Activated naive CD8-positive, alpha-beta T cell treated with anti-CD3 and anti-CD28 coated beads for 36 hours (primary cell): Measurements from ENCODE around the gene BMP3. TPM values are rescaled to one million over a fixed set of nuclear protein-coding genes. Genes with fewer than 3 reads are reported as not detected.

Experiments
- DNase-seq: peaks from one replicate; pipeline ENCODE4 v3.0.0; 2021
- H3K27ac Mint-ChIP-seq: one replicate; pipeline ENCODE4 v1.8.0; 2022; ENCODE audit warnings: mild to moderate bottlenecking, moderate library complexity, mixed read lengths
- H3K27me3 Mint-ChIP-seq: one replicate; pipeline ENCODE4 v1.8.0; 2022; ENCODE audit warnings: mild to moderate bottlenecking, mixed read lengths
- H3K36me3 Mint-ChIP-seq: one replicate; pipeline ENCODE4 v1.8.0; 2021; ENCODE audit warnings: mild to moderate bottlenecking, mixed read lengths
- H3K4me1 Mint-ChIP-seq: one replicate; pipeline ENCODE4 v1.8.0; 2021; ENCODE audit warnings: mixed read lengths
- H3K4me3 Mint-ChIP-seq: one replicate; pipeline ENCODE4 v1.8.0; 2022; ENCODE audit warnings: mild to moderate bottlenecking, moderate library complexity, mixed read lengths
- H3K9me3 Mint-ChIP-seq: one replicate; pipeline ENCODE4 v1.8.0; 2022; ENCODE audit warnings: mixed read lengths
- total RNA-seq, 2 experiments: library from RNA; stranded (reverse); gene quantifications; one replicate each; pipeline ENCODE4 v1.2.3, GENCODE V29; 2021

The BMP3 gene
- total RNA-seq, 2 experiments from 2014 or later, result not detected

GRCh38 chr4:81032771-81033684 is 2.5 kb downstream of the BMP3 start:
- Mint-ChIP-seq H3K4me3 (no peak overlapping the region), H3K36me3 (no peaks in the 10 kb centered on the region), H3K27me3 (peaks cover 52% of the 10 kb centered on the region), H3K27ac (no peak overlapping the region), H3K4me1 (peaks cover 10% of the 10 kb centered on the region), H3K9me3 (no peaks in the 10 kb centered on the region)
- no peak for DNase-seq

- no peak overlapping the region for H3K4me3 Mint-ChIP-seq
- H3K9me3 Mint-ChIP-seq, result no peaks in the 10 kb centered on the region
- H3K36me3 Mint-ChIP-seq, result no peaks in the 10 kb centered on the region
- H3K27ac Mint-ChIP-seq, result no peak overlapping the region
- H3K4me1 Mint-ChIP-seq, result no peaks in the 10 kb centered on the region
- H3K27me3 Mint-ChIP-seq, result peaks cover 15% of the 10 kb centered on the region
- no peak for DNase-seq
These were observed 8.3 kb downstream of the BMP3 start for GRCh38 chr4:81038636-81039350.

GRCh38 chr4:81039351-81039972 is 9.0 kb downstream of the BMP3 start:
- Mint-ChIP-seq H3K27me3 (peaks cover 12% of the 10 kb centered on the region), H3K36me3 (no peaks in the 10 kb centered on the region), H3K27ac (no peak overlapping the region), H3K4me3 (no peak overlapping the region), H3K4me1 (no peaks in the 10 kb centered on the region), H3K9me3 (no peaks in the 10 kb centered on the region)
- no peak for DNase-seq

GRCh38 chr4:81040012-81040659 is 9.6 kb downstream of the BMP3 start:
- Mint-ChIP-seq H3K4me3 (no peak overlapping the region), H3K4me1 (no peaks in the 10 kb centered on the region), H3K9me3 (no peaks in the 10 kb centered on the region), H3K27ac (no peak overlapping the region), H3K27me3 (peaks cover 15% of the 10 kb centered on the region), H3K36me3 (no peaks in the 10 kb centered on the region)
- DNase-seq, result no peak

- Mint-ChIP-seq H3K36me3 (no peaks in the 10 kb centered on the region), H3K9me3 (no peaks in the 10 kb centered on the region), H3K27ac (no peak overlapping the region), H3K27me3 (peaks cover 15% of the 10 kb centered on the region), H3K4me1 (no peaks in the 10 kb centered on the region), H3K4me3 (no peak overlapping the region)
- DNase-seq, result no peak
These were observed 12.3 kb downstream of the BMP3 start for GRCh38 chr4:81042578-81043365.

- peaks cover 2% of the 10 kb centered on the region for H3K4me1 Mint-ChIP-seq
- no peaks in the 10 kb centered on the region for H3K9me3 Mint-ChIP-seq
These were observed 18.8 kb downstream of the BMP3 start for GRCh38 chr4:81049330-81049729.

GRCh38 chr4:81049907-81050306 is 19.4 kb downstream of the BMP3 start:
- no peak for DNase-seq
- no peaks in the 10 kb centered on the region for H3K36me3 Mint-ChIP-seq
- H3K27ac Mint-ChIP-seq, result no peak overlapping the region
- H3K9me3 Mint-ChIP-seq, result no peaks in the 10 kb centered on the region
- no peaks in the 10 kb centered on the region for H3K27me3 Mint-ChIP-seq
- H3K4me3 Mint-ChIP-seq, result no peak overlapping the region
- peaks cover 2% of the 10 kb centered on the region for H3K4me1 Mint-ChIP-seq

More at GRCh38 chr4:81049330-81049729, 18.8 kb downstream of the BMP3 start:
- H3K27me3 Mint-ChIP-seq, result peaks cover 3% of the 10 kb centered on the region
- no peak for DNase-seq
- H3K36me3 Mint-ChIP-seq, result no peaks in the 10 kb centered on the region
- H3K4me3 Mint-ChIP-seq, result no peak overlapping the region
- no peak overlapping the region for H3K27ac Mint-ChIP-seq

GRCh38 chr4:81052119-81053068 is 21.9 kb downstream of the BMP3 start:
- Mint-ChIP-seq H3K9me3 (no peaks in the 10 kb centered on the region), H3K27me3 (no peaks in the 10 kb centered on the region), H3K36me3 (no peaks in the 10 kb centered on the region), H3K4me1 (peaks cover 2% of the 10 kb centered on the region), H3K27ac (no peak overlapping the region), H3K4me3 (no peak overlapping the region)
- peak; percentile 25 for DNase-seq

GRCh38 chr4:81058621-81059020 is 28.1 kb downstream of the BMP3 start:
- no peaks in the 10 kb centered on the region for H3K4me1 Mint-ChIP-seq
- H3K9me3 Mint-ChIP-seq, result no peaks in the 10 kb centered on the region
- DNase-seq, result no peak
- H3K36me3 Mint-ChIP-seq, result no peaks in the 10 kb centered on the region
- H3K27ac Mint-ChIP-seq, result no peak overlapping the region
- peaks cover 4% of the 10 kb centered on the region for H3K27me3 Mint-ChIP-seq
- no peak overlapping the region for H3K4me3 Mint-ChIP-seq

GRCh38 chr4:81060587-81061343 is 30.3 kb downstream of the BMP3 start:
- H3K36me3 Mint-ChIP-seq, result no peaks in the 10 kb centered on the region
- no peaks in the 10 kb centered on the region for H3K9me3 Mint-ChIP-seq
- H3K4me1 Mint-ChIP-seq, result no peaks in the 10 kb centered on the region
- H3K4me3 Mint-ChIP-seq, result no peak overlapping the region
- H3K27me3 Mint-ChIP-seq, result peaks cover 4% of the 10 kb centered on the region
- no peak overlapping the region for H3K27ac Mint-ChIP-seq
- DNase-seq, result no peak

- DNase-seq, result no peak
- Mint-ChIP-seq H3K27me3 (peaks cover 6% of the 10 kb centered on the region), H3K27ac (no peak overlapping the region), H3K36me3 (no peaks in the 10 kb centered on the region), H3K9me3 (no peaks in the 10 kb centered on the region), H3K4me1 (no peaks in the 10 kb centered on the region), H3K4me3 (no peak overlapping the region)
These were observed 30.8 kb downstream of the BMP3 start for GRCh38 chr4:81061344-81061730.

- Mint-ChIP-seq H3K4me3 (no peak overlapping the region), H3K36me3 (no peaks in the 10 kb centered on the region), H3K4me1 (no peaks in the 10 kb centered on the region), H3K27ac (no peak overlapping the region), H3K27me3 (peaks cover 6% of the 10 kb centered on the region), H3K9me3 (no peaks in the 10 kb centered on the region)
- no peak for DNase-seq
These were observed 31.5 kb downstream of the BMP3 start for GRCh38 chr4:81062001-81062400.

- H3K27me3 Mint-ChIP-seq, result peaks cover 8% of the 10 kb centered on the region
- no peak overlapping the region for H3K4me3 Mint-ChIP-seq
- H3K4me1 Mint-ChIP-seq, result no peaks in the 10 kb centered on the region
- no peaks in the 10 kb centered on the region for H3K9me3 Mint-ChIP-seq
- no peak overlapping the region for H3K27ac Mint-ChIP-seq
- no peaks in the 10 kb centered on the region for H3K36me3 Mint-ChIP-seq
- DNase-seq, result no peak
These were observed 34.9 kb downstream of the BMP3 start for GRCh38 chr4:81065446-81065845.
